HEK293 (cell line): ENCODE results near the gene SP6.

Experiments used
- CTCF ChIA-PET: fragments of 350-600 bp; formaldehyde crosslinking; extraction: SDS; loops from one replicate; lab custom pipeline; 2021; ENCODE audit warnings: antibody characterized with exemption; lab: Yijun Ruan, JAX
- POLR2A ChIA-PET: fragments of 300-600 bp; formaldehyde crosslinking; extraction: SDS; loops from one replicate; lab custom pipeline; 2020; ENCODE audit warnings: antibody characterized with exemption, inconsistent platforms; lab: Yijun Ruan, JAX
- H3K27ac ChIP-seq: fragments of 200-500 bp; sonication (Bioruptor generic); 2 replicates; pipeline ENCODE4 v1.5.1; 2014; ENCODE audit warnings: low read depth, low read length, control low read depth, inconsistent platforms; ENCODE audit errors: extremely low read depth
- H3K36me3 ChIP-seq, 2 experiments: fragments of 200-500 bp in 1 of 2; sonication (Bioruptor generic) in 1 of 2; 1 replicate in 1 of 2; 2 replicates in 1 of 2; pipeline ENCODE4 v1.5.1; 2014 to 2017; ENCODE audit warnings: inconsistent platforms in 2 of 2, low read length in 2 of 2; ENCODE audit not compliant: control insufficient read depth in 2 of 2, insufficient read depth in 1 of 2
- H3K4me1 ChIP-seq: fragments of 200-500 bp; sonication (Bioruptor generic); 2 replicates; pipeline ENCODE4 v1.5.1; 2014; ENCODE audit warnings: mild to moderate bottlenecking, low read length, inconsistent platforms; ENCODE audit not compliant: control insufficient read depth, insufficient read depth
- H3K4me3 ChIP-seq: 2 replicates; pipeline ENCODE4 v1.5.1; 2011; ENCODE audit warnings: low read depth, mild to moderate bottlenecking, control low read depth, low read length, moderate library complexity
- H3K9me3 ChIP-seq: fragments of 200-500 bp; sonication (Bioruptor generic); 2 replicates; pipeline ENCODE4 v1.5.1; 2014; ENCODE audit warnings: low read depth, low read length, inconsistent platforms; ENCODE audit not compliant: control insufficient read depth, insufficient read depth
- GLI4 ChIP-seq: fragments of 450-650 bp; formaldehyde crosslinking; IDR thresholded peaks from 2 replicates; pipeline ENCODE4 v1.5.1; 2016; ENCODE audit warnings: missing biosample characterization, missing genetic modification characterization
- MZF1 ChIP-seq: fragments of 450-650 bp; formaldehyde crosslinking; IDR thresholded peaks from 2 replicates; pipeline ENCODE4 v1.5.1; 2017; ENCODE audit warnings: missing biosample characterization, missing genetic modification characterization, borderline replicate concordance
- OSR2 ChIP-seq: fragments of 450-650 bp; formaldehyde crosslinking; IDR thresholded peaks from 2 replicates; pipeline ENCODE4 v1.5.1; 2016; ENCODE audit warnings: missing biosample characterization, missing genetic modification characterization
- YY2 ChIP-seq: fragments of 450-650 bp; formaldehyde crosslinking; IDR thresholded peaks from 2 replicates; pipeline ENCODE4 v1.5.1; 2016; ENCODE audit warnings: missing biosample characterization, missing genetic modification characterization
- ZNF132 ChIP-seq: fragments of 450-650 bp; formaldehyde crosslinking; IDR thresholded peaks from 2 replicates; pipeline ENCODE4 v1.5.1; 2017; ENCODE audit warnings: missing biosample characterization, missing genetic modification characterization, borderline replicate concordance
- ZNF133 ChIP-seq: fragments of 450-650 bp; formaldehyde crosslinking; IDR thresholded peaks from 2 replicates; pipeline ENCODE4 v1.5.1; 2016; ENCODE audit warnings: missing biosample characterization, missing genetic modification characterization
- ZNF157 ChIP-seq: fragments of 450-650 bp; formaldehyde crosslinking; IDR thresholded peaks from 2 replicates; pipeline ENCODE4 v1.5.1; 2016; ENCODE audit warnings: missing biosample characterization, missing genetic modification characterization
- ZNF24 ChIP-seq: fragments of 450-650 bp; formaldehyde crosslinking; IDR thresholded peaks from 2 replicates; pipeline ENCODE4 v1.5.1; 2016; ENCODE audit warnings: missing biosample characterization, missing genetic modification characterization
- ZNF266 ChIP-seq: fragments of 450-650 bp; formaldehyde crosslinking; IDR thresholded peaks from 2 replicates; pipeline ENCODE4 v1.5.1; 2016; ENCODE audit warnings: missing biosample characterization, missing genetic modification characterization, low read depth
- ZNF302 ChIP-seq: fragments of 450-650 bp; formaldehyde crosslinking; IDR thresholded peaks from 2 replicates; pipeline ENCODE4 v1.5.1; 2016; ENCODE audit warnings: missing biosample characterization, missing genetic modification characterization, low read depth
- ZNF48 ChIP-seq: fragments of 450-650 bp; formaldehyde crosslinking; IDR thresholded peaks from 2 replicates; pipeline ENCODE4 v1.5.1; 2016; ENCODE audit warnings: missing biosample characterization, missing genetic modification characterization
- ZNF530 ChIP-seq: fragments of 450-650 bp; formaldehyde crosslinking; IDR thresholded peaks from 2 replicates; pipeline ENCODE4 v1.5.1; 2016; ENCODE audit warnings: low read depth, missing biosample characterization, missing genetic modification characterization
- ZNF555 ChIP-seq: fragments of 450-650 bp; formaldehyde crosslinking; conservative IDR thresholded peaks from 2 replicates; pipeline ENCODE4 v1.5.1; 2017; ENCODE audit warnings: missing biosample characterization, mild to moderate bottlenecking, missing genetic modification characterization, inconsistent platforms
- ZNF560 ChIP-seq: fragments of 450-650 bp; formaldehyde crosslinking; IDR thresholded peaks from 2 replicates; pipeline ENCODE4 v1.5.1; 2017; ENCODE audit warnings: missing biosample characterization, missing genetic modification characterization, borderline replicate concordance
- ZNF561 ChIP-seq: fragments of 450-650 bp; IDR thresholded peaks from 2 replicates; pipeline ENCODE4 v1.5.1; 2018; ENCODE audit warnings: missing biosample characterization, missing genetic modification characterization, borderline replicate concordance
- ZNF571 ChIP-seq: fragments of 450-650 bp; formaldehyde crosslinking; IDR thresholded peaks from 2 replicates; pipeline ENCODE4 v1.5.0; 2017; ENCODE audit warnings: missing biosample characterization, missing genetic modification characterization
- ZNF600 ChIP-seq: fragments of 450-650 bp; formaldehyde crosslinking; IDR thresholded peaks from 2 replicates; pipeline ENCODE4 v1.5.1; 2016; ENCODE audit warnings: missing biosample characterization, missing genetic modification characterization
- ZNF610 ChIP-seq: fragments of 450-650 bp; formaldehyde crosslinking; IDR thresholded peaks from 2 replicates; pipeline ENCODE4 v1.5.1; 2016; ENCODE audit warnings: missing biosample characterization, missing genetic modification characterization, borderline replicate concordance
- ZNF658 ChIP-seq: fragments of 450-650 bp; formaldehyde crosslinking; IDR thresholded peaks from 2 replicates; pipeline ENCODE4; 2016; ENCODE audit warnings: missing biosample characterization, missing genetic modification characterization
- ZNF707 ChIP-seq: fragments of 450-650 bp; formaldehyde crosslinking; IDR thresholded peaks from 2 replicates; pipeline ENCODE4 v1.5.1; 2016; ENCODE audit warnings: missing biosample characterization, missing genetic modification characterization
- TF ChIP-seq, protein P1 (sequence below): sonication (generic); formaldehyde crosslinking; IDR thresholded peaks from 2 replicates; pipeline ENCODE4 v1.8.1; 2022; ENCODE audit warnings: mild to moderate bottlenecking, moderate library complexity, missing genetic modification reagents

The SP6 gene

DNA sequence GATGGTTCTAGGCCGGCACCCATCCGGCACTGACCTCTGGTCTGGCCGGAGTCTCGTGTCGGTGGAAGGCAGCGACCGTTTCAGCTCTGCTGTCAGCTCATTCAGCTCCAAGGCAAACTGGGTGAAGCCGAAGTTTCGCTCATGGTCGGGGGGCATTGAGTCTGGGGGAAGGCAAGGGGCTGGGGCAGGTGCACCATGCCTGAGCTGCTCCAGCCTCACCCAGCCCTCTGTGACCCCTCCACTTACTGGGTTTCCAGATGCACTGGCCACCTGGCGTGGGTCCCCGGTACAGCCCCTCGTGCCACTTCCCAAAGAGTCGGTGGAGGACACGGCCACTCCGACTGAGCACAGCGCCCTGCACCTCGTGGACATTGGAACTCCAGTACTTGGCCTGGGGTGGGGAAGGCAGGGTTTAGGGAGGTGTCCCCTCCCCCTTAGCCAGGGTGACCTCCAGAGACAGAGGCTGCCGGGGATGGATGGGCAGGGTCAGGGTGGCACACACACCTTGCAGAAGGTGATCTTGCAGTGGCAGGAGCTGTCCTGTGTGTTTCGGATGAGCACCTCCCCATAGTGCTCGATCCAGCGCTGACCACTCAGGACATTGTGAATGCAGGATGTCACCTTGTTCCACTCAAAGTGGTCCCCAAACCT is 42.0 kb downstream of the SP6 start:
- TF ChIP-seq ZNF133 (tag by site-specific recombination) (no peak), YY2 (tag by site-specific recombination) (no peak), ZNF266 (tag by site-specific recombination) (no peak), ZNF157 (tag by site-specific recombination) (no peak), ZNF600 (tag by site-specific recombination) (no peak), ZNF302 (tag by site-specific recombination) (no peak), MZF1 (tag by site-specific recombination) (no peak), ZNF48 (tag by site-specific recombination) (no peak)
- TF ChIP-seq, protein P1, sequence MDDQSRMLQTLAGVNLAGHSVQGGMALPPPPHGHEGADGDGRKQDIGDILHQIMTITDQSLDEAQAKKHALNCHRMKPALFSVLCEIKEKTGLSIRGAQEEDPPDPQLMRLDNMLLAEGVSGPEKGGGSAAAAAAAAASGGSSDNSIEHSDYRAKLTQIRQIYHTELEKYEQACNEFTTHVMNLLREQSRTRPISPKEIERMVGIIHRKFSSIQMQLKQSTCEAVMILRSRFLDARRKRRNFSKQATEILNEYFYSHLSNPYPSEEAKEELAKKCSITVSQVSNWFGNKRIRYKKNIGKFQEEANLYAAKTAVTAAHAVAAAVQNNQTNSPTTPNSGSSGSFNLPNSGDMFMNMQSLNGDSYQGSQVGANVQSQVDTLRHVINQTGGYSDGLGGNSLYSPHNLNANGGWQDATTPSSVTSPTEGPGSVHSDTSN (CRISPR knock-in tag) = no peak
- H3K27ac ChIP-seq = no peak overlapping the region
- no peaks in the 10 kb centered on the region for H3K4me1 ChIP-seq
- H3K4me3 ChIP-seq = no peak overlapping the region
- POLR2A ChIA-PET = no interaction called here
- H3K9me3 ChIP-seq = no peaks in the 10 kb centered on the region
- H3K36me3 ChIP-seq = peaks cover 0 to 48% of the 10 kb centered on the region in 2 experiments; a peak in 1 of 3 replicates
- CTCF ChIA-PET = interaction anchor here (1.1 kb wide), 2 partner anchors 8 to 32 kb away, joined by 4 read pairs; no protein-coding TSS in a partner anchor

GRCh38 chr17:47808036-47808829 is 42.7 kb downstream of the SP6 start:
- ChIA-PET POLR2A (no interaction called here), CTCF (no interaction called here)
- no peak overlapping the region for H3K27ac ChIP-seq
- H3K4me1 ChIP-seq = no peaks in the 10 kb centered on the region
- TF ChIP-seq ZNF530 (tag by site-specific recombination) (no peak), OSR2 (tag by site-specific recombination) (no peak), ZNF561 (tag by site-specific recombination) (no peak), ZNF610 (tag by site-specific recombination) (no peak), ZNF132 (tag by site-specific recombination) (no peak), ZNF707 (no peak), ZNF571 (tag by site-specific recombination) (no peak), GLI4 (tag by site-specific recombination) (no peak)
- peaks cover 0 to 41% of the 10 kb centered on the region in 2 experiments; a peak in 1 of 3 replicates for H3K36me3 ChIP-seq
- no peaks in the 10 kb centered on the region for H3K9me3 ChIP-seq
- no peak overlapping the region for H3K4me3 ChIP-seq

- Histone ChIP-seq H3K36me3 (peaks cover 0 to 32% of the 10 kb centered on the region in 2 experiments; a peak in 1 of 3 replicates), H3K9me3 (no peaks in the 10 kb centered on the region), H3K4me3 (no peak overlapping the region), H3K4me1 (no peaks in the 10 kb centered on the region), H3K27ac (no peak overlapping the region)
- ChIA-PET POLR2A (no interaction called here), CTCF (interaction anchor here (0.6 kb wide), 1 partner anchor 23 kb away, joined by 4 read pairs; no protein-coding TSS in a partner anchor)
- no peak for TF ChIP-seq ZNF24 (tag by site-specific recombination)
- TF ChIP-seq ZNF560 (tag by site-specific recombination) = no peak
- no peak for TF ChIP-seq ZNF658 (tag by site-specific recombination)
- TF ChIP-seq ZNF555 (tag by site-specific recombination) = no peak
Observed at GRCh38 chr17:47807421-47807820, 43.5 kb downstream of the SP6 start.
